ENCODE results near the gene NSD2.

Gene NSD2

GRCh38 chr4:1856943-1857699 lies 14.1 kb upstream of the NSD2 start:
- TF ChIP-seq, protein P1, sequence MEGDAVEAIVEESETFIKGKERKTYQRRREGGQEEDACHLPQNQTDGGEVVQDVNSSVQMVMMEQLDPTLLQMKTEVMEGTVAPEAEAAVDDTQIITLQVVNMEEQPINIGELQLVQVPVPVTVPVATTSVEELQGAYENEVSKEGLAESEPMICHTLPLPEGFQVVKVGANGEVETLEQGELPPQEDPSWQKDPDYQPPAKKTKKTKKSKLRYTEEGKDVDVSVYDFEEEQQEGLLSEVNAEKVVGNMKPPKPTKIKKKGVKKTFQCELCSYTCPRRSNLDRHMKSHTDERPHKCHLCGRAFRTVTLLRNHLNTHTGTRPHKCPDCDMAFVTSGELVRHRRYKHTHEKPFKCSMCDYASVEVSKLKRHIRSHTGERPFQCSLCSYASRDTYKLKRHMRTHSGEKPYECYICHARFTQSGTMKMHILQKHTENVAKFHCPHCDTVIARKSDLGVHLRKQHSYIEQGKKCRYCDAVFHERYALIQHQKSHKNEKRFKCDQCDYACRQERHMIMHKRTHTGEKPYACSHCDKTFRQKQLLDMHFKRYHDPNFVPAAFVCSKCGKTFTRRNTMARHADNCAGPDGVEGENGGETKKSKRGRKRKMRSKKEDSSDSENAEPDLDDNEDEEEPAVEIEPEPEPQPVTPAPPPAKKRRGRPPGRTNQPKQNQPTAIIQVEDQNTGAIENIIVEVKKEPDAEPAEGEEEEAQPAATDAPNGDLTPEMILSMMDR (IDR thresholded peaks at IDR 0.05; ENCODE audit: low read depth, low read length, missing control alignments): no peak
- H3K4me3 ChIP-seq (ENCODE audit: low read depth, low read length): peak overlapping the region; percentile 94
- DNase-seq (ENCODE audit: low read depth): no peak

- DNase-seq (ENCODE audit: low read depth): no peak
- TF ChIP-seq, protein P1 (IDR thresholded peaks at IDR 0.05; ENCODE audit: low read depth, low read length, missing control alignments): no peak
Measured at GRCh38 chr4:1857931-1858330, 13.3 kb upstream of the NSD2 start.

DNA sequence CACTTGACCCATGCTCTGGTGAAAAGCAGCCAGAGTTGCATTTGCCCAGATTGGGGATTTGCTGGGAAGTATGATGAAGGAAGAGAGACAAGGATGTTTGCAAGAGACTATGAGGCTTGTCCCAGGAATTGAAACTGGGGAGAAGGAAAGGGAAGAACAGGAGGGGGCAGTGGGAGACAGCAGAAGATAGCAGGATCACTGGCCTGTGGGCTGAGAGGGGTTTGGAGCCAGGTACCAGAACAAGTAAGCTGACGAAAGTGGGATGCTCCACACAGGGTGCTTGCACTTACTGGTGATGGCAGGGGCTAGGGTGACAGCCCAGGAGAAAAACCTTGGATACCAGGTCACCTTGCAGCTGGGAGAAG lies 11.8 kb upstream of the NSD2 start:
- TF ChIP-seq, protein P1 (IDR thresholded peaks at IDR 0.05; ENCODE audit: low read depth, low read length, missing control alignments): no peak
- no peak overlapping the region for H3K4me3 ChIP-seq (ENCODE audit: low read depth, low read length)
- DNase-seq (ENCODE audit: low read depth): no peak

More at GRCh38 chr4:1857931-1858330, 13.3 kb upstream of the NSD2 start:
- H3K4me3 ChIP-seq (ENCODE audit: low read depth, low read length): no peak overlapping the region

DNA sequence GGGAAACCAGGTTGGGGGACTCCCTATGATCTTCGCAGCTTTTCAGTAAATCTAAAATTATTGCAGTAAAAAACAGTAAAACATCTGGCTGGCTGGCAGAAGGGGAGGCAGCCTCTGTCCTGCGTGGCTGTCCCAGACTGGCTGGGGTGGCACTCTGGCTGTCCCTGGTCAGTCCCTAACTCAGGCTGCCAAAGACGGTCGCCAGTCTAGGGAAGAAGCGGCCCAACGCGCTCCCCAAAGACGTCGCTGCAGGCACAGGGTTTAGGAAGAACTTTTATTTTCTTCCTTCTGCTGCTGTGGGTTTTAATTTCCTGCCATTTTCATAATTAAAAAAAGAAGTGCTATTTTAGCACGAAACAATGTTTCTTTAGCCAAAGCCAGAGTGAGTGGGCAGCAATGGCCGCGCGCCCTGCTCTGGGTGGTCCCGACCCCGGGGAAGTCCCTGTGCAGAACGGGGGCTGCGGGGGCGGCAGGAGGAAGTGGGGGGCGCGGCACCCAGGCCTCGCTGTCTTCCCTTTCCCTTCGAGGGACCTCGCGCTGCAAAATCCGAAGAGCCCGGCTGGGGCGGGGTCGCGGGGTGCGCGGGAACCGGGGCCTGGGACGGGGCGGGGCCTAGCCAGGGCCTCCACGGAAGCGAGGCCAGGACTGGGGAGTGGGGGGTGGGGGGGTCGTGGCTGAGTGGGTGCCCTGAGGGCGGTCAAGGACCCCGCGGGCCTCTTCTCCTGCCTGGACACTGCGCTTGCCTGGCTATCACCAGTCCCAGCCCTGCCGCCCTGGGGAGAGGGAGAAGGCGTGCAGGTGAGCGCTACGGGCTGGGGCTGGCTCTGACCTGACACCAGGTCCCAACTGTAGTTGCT lies 8.9 kb upstream of the NSD2 start:
- no peak overlapping the region for H3K4me3 ChIP-seq (ENCODE audit: low read depth, low read length)
- DNase-seq (ENCODE audit: low read depth): no peak
- TF ChIP-seq, protein P1 (IDR thresholded peaks at IDR 0.05; ENCODE audit: low read depth, low read length, missing control alignments): no peak

DNA sequence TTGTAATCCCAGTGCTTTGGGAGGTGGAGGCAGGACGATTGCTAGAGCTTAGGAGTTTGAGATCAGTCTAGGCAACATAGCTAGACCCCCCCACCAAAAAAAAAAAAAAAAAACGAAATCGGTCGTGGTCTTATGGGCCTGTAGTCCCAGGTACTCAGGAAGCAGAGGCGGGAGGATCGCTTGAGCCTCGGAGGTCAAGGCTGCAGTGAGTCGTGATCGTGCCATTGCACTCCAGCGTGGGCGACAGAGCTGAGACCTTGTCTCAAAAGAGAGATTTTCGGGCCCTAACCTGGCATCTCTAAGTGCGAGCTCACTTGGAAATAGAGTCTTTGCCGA lies 8.3 kb upstream of the NSD2 start:
- TF ChIP-seq, protein P1 (IDR thresholded peaks at IDR 0.05; ENCODE audit: low read depth, low read length, missing control alignments): no peak
- no peak overlapping the region for H3K4me3 ChIP-seq (ENCODE audit: low read depth, low read length)
- DNase-seq (ENCODE audit: low read depth): no peak

DNA sequence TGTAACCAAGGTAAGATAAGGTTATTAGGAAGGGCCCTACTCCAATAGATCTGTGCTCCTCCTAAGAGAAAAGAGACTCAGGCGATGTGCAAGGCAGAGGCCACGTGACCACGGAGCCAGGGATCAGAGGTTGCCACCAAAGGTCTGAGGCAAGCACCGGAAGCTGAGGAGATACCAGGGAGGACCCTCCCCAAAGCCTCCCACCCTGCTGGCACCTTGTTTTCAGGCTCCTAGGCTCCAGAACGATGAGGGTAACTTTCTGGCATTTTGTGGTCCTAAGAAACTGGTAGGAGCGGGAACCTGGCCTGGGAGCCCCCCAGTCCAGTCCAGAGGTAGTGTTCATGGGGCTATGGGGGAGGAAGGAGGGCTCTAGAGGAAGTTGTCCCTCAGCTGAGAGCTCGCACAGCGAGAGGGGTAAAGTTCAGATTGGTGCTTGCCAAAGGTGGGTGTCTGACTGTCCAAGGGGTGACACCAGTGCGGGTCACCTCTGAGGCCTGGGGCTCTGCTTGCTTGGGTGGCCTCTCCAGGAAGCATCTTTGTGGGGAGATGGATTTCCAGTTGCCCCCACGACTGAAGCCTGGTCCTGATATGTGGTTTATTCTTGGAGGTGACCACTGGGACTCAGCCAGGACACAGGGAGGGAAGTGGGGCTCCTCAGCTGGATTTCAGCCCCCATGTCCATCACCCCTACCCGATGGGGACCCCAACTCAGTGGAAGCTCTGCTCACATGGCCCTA lies 7.7 kb upstream of the NSD2 start:
- DNase-seq (ENCODE audit: low read depth): no peak
- no peak overlapping the region for H3K4me3 ChIP-seq (ENCODE audit: low read depth, low read length)
- TF ChIP-seq, protein P1 (IDR thresholded peaks at IDR 0.05; ENCODE audit: low read depth, low read length, missing control alignments): no peak

All from GM12864 (cell line).